GM19452 (cell line): Measurements from ENCODE around the gene HES6.
"Not testable (repeated sequence)": the region's sequence is repeated elsewhere in the genome, so short reads cannot be mapped to it uniquely, and the experiment has no call there.

Experiments used
- ATAC-seq: cut with Tn5 transposase; IDR thresholded peaks from one replicate; pipeline ENCODE4 v1.9.1; 2021; ENCODE audit not compliant: unreplicated experiment

The HES6 gene

DNA sequence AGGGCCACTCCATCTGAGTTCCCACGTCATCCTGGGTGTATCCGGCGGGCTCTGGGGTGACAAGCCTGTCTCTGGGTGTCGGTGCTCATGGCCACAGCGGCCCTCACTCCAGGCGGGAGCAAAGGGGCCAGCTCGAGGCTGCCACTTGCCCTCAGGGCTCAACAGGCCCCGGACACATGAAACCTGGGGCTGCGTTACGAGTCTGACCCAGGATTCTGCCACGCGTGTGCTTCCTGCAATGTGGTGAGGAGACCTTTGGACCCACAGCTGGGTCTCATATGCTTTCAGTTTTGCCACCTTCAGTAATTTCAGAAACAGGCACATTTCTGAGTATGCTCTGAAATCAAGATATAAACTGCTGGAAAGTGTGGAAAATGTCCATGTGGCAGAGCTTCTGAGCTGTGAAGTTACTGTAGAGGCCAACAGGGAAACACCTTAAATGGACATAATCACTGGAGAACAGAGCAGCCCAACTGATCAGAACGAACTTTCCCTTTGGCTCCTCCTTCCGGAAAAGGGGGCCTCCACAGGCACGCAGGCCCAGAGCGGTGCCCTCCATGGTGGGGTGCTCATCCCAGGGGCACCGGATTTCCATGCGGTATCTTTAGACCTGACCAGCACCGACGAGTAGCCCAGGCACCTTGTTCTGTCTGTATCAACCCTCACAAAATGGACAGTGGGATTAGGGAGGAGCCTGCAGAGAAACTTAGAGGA, 34.5 kb upstream of the HES6 start:
- no peak for ATAC-seq

DNA sequence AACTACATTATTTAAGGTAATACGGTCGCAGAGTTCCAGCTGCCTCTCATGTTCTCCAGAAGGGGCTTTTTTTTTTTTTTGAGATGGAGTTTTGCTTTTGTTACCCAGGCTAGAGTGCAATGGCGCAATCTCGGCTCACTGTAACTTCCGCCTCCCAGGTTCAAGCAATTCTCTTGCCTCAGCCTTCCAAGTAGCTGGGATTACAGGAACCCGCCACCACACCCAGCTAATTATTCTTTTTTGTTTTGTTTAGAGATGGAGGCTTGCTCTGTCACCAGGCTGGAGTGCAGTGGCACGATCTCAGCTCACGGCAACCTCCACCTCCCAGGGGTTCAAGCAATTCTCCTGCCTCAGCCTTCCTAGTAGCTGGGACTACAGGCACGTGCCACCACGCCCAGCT, 33.6 kb upstream of the HES6 start:
- ATAC-seq, result not testable (repeated sequence)

DNA sequence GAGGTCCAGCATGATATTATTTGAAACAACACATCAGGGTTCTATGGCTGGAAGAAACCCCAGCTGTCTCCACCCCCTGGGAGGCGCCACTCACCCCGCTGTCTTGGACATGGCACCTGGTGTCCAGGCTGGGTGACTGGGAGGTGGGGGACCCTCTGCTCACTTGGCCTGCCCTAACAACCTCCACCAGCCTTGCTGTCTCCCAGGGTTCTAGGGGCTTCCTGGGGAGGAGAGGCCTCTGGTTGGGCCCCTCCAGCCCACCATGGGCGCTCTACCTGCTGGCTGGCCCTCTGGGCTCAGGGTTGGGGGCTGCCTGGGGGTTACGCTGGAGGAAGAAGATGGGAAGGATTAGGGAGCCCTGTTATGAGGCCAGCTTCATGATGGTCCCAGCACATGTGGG, 32.3 kb upstream of the HES6 start:
- ATAC-seq, result no peak

DNA sequence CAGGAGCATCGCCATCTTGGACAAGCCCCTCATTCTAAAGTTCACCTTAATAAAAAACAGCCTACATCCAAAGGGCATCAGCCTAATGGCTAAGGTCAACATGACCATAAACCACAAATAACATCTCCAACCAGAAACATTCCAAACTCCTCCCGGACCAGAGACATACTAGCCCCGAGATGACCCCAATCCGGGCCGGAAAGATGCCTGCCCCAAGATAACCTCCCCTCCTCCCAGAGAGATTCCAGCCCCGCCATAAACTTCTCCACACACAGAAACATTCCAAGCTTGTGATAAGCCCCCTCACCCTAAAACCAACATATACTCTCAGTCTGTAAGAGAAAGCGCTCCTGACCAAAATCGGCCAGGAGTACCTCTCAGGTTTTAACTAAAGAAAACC, 31.8 kb upstream of the HES6 start:
- not testable (repeated sequence) for ATAC-seq

DNA sequence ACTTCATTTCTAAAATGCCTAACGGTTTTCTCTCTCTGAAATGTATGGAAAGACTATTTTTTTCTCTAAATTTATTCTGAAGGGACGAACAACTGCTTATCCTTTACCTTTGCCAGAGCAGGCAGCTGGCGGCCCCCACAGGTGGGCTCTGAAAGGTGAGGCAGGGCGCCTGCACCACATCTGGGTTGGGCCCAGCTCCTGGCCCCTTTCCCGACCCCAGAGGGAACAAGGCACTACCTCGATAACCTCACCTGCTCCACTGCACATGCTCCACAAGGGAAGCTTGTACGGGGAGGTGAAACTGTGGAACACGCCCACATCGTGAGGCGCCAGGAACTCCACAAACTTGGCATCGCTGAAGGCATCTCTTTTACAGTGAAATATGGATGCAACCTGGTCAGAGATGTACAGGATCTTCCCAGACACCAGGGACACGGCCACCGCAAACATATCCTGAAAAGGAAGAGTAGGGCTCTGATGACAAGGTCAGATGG, 31.3 kb upstream of the HES6 start:
- no peak for ATAC-seq

DNA sequence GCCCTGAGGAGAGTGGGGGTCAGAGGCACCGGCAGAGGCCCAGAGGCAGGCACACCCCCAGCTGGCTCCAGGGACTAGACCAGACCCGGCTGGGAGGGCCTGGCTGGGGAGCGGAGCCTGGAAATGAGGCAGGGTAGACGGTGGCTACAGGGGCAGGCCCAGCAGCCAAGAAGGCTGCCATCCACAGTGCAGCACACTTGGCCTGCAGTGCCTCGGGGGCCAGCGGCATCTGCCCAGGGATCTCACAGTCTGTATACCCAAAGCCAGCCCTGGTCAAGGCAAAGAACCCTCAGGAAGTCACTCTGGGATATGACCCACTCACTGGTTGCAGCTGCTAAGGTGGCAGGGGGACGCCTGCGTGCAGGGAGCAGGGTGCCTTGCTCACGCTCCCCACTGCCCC, 30.8 kb upstream of the HES6 start:
- no peak for ATAC-seq

DNA sequence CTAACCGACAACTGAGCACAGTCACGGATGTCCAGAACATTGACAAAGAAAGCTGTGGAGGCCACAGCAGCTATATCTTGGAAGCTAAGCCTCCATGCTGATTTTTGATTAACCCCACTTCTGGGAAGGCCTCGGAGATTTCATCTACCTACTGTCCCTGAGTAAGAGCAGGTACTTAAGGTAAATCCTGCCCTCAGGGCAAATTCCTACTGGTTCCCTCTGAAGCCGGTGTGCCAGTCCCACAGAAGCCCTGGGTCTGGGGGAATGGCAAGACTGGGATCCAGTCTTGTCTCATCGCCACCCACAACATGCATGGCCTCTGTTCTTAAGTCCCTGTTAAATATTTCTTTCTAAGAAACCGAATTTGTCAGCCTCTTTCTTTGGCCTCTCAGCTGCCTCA, 29.9 kb upstream of the HES6 start:
- no peak for ATAC-seq

DNA sequence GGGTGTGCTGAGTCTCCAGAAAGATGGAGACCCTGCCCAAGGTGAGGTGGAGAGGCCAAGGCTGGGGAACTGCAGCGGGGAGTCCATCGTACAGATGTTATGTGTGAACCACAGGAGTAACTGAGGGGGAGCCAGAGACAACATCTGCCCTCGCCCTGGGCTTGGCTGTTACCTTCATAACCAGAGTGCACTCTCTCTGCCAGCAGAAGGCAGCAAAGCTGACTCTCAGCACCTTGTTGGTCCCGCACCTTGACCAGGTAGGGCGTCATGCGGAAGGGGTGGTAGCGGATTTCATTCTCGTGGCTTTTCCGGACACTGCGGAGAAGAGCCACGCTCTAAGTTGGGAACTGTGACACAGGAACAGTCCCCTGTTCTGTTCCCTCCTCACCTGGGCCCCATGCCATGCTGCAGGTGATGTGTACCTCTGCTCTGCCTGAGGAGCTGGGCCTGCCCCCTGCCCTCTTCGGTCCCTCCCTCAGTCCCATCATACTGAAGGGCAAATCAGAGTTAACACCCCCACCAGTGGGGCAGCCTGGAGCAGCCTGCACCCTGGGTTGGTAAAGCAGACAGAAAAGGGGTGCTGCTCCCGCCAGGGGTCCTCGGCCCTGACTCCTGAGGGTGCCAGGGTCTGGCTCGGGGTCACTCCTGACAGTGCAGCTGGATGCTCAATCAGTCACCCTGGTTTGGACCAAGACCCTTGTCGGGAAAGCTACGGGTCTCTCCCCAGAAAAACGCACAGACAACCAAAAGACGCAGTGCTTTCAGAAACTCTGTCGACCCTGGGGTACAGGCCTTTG, 28.2 kb upstream of the HES6 start:
- ATAC-seq, result no peak

DNA sequence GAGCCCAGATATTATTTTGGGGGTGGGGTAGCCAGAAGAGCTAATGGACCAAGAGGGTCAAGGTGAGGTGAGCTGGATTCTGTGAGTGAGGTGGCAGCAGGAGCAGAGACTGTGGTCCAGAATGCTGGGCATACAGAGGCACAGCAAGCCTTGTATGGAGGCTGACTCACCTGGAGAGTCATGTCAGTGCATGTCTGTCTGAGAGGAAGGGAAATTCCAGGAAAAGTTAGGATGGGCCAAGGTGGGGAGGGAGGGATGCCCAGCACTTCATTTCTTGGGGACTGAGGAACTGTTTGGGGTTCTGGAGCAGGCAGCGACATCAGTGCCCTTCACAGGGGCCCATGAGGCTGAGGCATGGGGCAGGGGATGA, 27.5 kb upstream of the HES6 start:
- ATAC-seq, result no peak

DNA sequence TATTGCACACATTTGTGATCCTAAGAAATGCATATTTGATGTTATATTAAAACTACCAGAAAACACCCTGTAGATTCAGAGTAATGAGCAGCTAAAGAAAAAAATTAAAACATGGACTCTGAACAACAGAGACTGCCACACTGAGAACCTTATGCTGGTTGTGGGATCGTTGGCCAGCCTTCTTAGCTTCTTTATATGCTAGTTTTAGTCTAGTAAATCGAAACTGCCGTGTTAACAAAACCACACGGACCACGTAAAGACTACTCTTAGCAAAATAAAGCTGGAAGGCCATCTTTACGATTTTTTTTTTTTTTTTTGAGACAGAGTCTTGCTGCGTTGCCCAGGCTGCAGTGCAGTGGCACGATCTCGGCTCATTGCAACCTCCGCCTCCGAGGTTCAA, 25.8 kb upstream of the HES6 start:
- no peak for ATAC-seq

DNA sequence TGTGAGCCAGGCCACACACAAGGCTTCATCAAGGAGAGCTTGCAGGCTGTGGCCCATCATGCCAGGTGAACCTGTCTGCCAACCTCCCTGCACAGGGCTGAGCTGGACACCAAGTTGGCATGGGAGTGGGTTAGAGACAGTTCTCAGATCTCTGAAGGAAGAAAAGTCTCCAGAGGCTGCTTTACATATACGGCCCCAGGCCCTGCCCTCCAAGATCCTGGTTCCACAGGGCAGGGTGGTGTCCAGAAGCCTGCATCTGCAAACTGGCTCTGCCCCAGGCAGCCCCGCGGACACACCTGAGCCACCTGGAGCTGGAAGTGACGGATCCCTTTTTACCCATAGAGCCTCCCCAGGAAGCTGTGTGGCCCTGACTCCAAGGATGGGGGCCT, 24.2 kb upstream of the HES6 start:
- ATAC-seq, result no peak

DNA sequence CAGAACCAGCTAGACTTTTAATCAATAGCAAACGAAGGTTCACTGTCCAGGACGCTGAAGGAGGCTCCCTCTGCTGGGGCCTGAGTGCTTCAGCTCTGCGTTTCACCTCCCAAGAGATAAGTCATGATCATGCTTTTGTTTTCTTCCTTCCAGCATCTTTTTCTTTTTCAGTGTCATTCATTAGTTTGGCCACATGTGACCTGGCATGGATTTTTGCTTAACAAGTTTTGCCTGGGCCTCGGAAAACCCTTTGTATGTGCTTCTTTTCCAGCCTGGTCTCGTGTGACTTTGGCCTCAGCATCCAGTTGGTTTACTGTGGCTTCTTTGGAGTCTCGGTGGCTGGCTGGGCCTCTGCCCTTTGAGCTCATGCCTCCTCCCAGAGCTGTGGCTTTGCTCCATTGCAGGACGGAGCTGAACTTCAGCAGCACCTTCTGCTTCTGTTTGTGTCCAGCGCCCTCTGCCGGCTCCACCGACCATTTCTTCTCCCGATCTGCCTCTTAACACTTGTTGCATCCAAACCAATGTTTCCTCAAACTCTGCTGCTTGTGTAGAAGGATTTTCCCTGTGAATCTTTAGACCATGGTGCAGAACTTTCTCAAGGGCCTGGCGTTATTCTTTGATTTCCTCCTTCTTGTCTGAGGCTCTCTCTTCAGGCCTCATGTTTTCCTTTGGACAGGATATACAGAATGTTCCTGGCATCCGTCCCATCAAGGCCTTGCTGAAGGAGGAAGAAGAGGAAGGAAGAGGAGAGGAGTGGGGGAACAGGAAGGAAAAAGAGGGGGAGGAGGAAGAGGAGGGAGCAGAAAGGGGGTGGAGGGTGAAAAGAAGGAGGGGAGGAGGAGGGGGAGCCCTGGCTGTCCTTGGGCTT, 23.6 kb upstream of the HES6 start:
- ATAC-seq, result no peak

DNA sequence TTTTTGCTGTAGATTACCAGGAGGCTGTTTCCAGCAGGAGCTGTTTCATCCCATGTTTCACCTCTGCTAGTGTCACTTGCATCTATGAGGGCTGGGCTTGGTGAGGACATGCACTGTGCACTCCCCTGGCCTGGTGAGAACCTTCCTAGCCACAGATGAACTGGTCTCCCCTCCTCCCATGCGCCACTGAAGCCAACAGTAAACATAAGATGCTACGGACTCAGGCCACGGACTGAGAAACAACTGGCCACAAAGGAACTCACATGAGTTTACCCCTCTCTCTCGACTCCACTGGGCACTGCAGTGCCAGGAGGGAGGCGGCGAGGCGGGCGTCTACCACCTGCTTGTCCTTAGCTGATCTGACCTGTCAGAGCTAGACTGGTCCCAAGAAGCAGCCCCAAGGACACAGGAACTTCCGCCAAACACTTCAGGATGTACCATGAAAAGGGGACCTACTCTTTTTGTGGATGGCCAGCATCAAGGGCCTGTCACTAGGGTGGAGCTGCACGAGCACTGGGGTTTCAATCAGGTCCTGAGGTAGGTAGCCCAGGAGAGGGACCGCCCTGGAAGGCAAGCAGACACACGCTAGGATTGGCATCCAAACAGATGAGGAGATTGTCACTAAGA, 22.8 kb upstream of the HES6 start:
- ATAC-seq, result no peak

DNA sequence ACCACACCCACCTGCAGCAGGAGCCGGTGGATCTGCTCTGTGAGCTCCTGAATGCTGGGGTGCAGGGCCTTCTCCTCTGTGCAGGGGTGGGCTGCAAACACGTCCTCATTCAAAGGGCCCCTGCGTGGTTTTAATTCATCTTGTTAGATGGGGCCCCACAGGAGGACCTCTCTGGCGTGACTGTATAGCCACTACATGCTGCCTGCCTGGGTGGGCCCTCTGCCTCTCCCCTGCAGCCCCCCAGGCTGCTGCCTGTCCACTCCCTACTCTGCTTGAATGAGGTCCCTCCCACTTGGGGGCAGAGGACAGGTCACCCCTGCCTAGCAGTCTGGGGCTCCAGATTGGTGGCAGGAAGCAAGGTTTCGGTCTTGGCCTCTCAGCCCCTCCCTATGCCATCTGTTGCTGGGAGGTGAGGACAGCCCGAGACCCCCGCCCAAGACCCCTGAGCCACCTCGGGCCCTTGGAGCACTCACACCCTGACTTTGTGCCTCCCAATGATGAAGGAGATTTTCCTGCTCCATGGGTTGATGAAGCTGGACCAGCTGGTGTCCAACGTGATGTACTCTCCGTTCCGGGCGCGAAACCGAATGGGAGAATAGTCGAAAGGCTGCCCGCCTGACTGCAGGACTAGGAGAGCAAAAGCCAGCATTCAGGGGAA, 22.0 kb upstream of the HES6 start:
- no peak for ATAC-seq

DNA sequence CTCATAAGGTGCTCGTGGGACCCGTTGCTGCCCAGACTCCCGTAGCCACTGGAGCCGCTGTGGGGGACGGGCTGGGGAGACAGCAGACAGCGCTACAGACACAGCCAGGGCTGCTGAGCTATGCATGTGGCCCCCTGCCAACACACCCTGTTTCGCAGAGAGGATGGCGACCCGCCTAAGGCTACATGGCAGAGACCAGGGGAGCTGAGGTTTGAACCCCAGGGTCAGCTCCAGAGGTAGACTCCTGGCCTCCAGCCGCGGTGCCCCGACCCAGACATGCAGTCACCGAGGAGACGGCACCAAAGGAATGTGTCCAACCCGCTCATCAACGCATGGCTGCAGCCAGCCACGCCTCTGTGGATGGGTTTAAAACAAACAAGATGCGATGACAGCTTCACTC, 21.0 kb upstream of the HES6 start:
- ATAC-seq, result no peak

DNA sequence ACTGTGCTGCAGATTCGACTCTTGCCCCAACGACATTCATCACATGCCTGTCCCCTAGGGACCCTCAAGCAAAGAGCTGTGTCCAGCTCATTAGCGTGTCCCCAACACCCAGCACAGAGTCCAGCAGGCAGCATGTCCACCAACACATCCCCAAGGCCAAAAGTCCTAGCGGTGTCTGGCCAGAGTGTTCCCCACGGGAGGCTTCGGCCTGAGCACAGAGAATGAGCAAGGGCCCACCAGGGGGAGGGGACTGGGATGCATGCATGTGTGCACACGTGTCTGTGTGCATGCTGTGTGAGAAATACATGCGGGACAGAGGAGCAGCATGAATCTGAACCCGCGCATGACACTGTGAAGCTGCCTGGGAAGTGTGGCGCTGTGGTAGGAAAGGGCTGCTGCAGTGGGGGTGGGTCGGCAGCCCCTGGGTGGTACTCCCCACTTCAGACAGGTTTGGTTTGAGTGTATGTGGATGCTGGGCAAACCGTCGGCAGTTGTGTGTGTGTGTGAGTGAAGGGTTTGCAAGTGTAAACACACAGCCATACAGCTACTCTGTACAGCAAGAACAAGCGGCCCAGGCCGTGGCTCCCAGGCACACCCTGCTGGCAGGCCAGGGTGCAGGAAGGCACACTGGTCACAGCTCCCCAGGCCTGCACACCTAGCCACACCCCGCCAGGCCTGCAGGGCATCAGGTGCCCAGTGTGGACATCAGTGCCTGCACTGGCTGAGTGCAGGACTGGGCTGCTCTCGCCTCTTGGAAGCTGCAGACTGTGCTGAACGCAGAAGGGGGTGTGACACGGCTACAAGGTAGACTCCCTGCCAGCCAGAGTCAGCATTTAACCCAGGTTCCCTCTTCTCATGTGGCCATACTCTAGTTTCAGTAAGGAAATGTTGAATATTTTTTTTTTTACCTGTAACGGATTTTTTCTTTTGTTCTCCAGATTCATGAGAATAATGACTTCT, 19.5 kb upstream of the HES6 start:
- ATAC-seq, result no peak

DNA sequence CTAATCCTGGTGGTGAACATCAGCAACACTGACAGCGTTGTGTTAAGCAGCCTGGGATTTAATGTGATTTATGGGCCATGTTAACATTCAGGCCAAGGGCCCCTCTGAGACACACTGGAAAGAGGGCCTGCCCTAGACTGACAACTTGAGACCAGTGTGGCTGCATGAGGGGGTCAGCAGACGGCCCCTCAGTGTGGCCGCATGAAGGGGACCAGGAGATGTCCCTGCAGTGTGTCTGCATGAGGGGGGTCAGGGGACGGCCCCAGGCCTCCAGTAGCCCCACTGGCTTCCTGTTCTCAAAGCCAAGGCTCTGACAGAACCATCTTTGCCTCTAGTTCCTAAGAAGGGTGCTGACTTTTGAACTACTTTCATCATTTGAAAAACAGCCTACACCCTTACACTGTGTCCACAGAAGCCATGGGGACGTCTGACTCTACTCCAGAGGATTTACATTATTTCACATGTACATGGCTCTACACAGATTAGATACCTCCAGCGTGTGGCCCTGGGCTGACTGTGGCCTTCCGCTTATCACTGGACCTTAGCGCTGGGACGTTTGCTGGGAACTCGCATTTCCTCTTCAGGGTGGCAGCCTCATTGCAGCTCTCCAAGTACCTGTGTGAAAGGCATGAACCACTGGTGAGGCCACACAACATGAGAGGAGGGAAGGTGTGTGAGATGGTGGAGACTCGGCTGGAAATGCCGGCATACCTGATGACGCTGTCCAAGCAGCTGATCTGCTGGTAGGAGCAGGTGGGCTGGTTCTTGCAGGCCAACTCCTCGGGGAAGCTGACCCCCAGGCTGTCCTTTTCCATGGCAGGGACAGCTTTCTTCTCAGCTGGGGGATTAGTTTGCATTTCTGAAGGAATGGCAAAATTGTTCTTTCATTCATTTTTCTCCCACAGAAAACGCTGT, 18.2 kb upstream of the HES6 start:
- no peak for ATAC-seq

DNA sequence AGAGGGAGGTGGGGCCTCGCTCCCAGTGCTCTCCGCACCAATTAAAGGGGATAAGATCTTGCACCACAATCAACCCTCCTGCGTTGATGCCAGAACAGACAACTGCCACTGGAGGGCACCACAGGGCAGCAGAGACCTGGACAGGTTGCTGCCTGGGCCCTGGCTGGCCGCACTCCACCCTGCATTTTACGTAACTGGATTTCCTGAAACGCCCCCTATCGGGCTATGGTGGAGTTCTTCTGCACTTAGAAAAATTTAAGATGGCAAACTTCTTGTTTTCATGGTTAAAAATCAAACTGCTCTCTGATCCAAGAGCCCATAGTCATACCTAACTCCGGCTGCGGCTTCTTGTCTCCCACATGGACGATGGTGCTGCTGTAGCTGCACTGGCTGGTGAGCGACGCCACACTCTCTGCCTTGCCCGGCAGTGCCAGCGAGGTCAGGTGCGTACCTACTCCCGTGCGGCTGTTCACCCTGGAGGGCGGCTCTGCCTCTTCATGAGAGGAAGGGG, 16.8 kb upstream of the HES6 start:
- ATAC-seq, result no peak
